GM18907 (cell line): ENCODE measurements around the gene URB1.
"Not testable (repeated sequence)": the region's sequence is repeated elsewhere in the genome, so short reads cannot be mapped to it uniquely, and the experiment has no call there.

Experiments used
- ATAC-seq: cut with Tn5 transposase; IDR thresholded peaks from one replicate; pipeline ENCODE4 v1.9.1; 2021; ENCODE audit warnings: mild to moderate bottlenecking, moderate library complexity; ENCODE audit not compliant: unreplicated experiment

Gene URB1

GRCh38 chr21:32413015-32413504 is 20.2 kb upstream of the URB1 start:
- ATAC-seq, result no peak

GRCh38 chr21:32412162-32413014 is 19.6 kb upstream of the URB1 start, which contains the start of gene EVA1C:
Gene EVA1C (plus strand): TSS chr21:32412706. CDS start chr21:32412854, 148 bp downstream.
- ATAC-seq, result no peak

GRCh38 chr21:32411350-32412161 is 18.7 kb upstream of the URB1 start:
- ATAC-seq, result no peak

- no peak for ATAC-seq
These were observed 18.1 kb upstream of the URB1 start for GRCh38 chr21:32410916-32411315.

- no peak for ATAC-seq
These were observed 17.5 kb upstream of the URB1 start for GRCh38 chr21:32410291-32410690.

- no peak for ATAC-seq
These were observed 13.6 kb upstream of the URB1 start for GRCh38 chr21:32406405-32406804.

- no peak for ATAC-seq
These were observed 10.5 kb upstream of the URB1 start for GRCh38 chr21:32403201-32403777.

GRCh38 chr21:32393677-32394001 is 827 bp upstream of the URB1 start:
- ATAC-seq, result no peak

GRCh38 chr21:32392299-32392879 is 423 bp downstream of the URB1 start:
- ATAC-seq, result no peak

- ATAC-seq, result no peak
These were observed 1.1 kb downstream of the URB1 start for GRCh38 chr21:32391755-32392154.

- not testable (repeated sequence) for ATAC-seq
These were observed 2.1 kb downstream of the URB1 start for GRCh38 chr21:32390537-32391224.

GRCh38 chr21:32389337-32390015 is 3.3 kb downstream of the URB1 start:
- ATAC-seq, result no peak

- no peak for ATAC-seq
These were observed 4.5 kb downstream of the URB1 start for GRCh38 chr21:32388306-32388705.

- ATAC-seq, result no peak
These were observed 5.7 kb downstream of the URB1 start for GRCh38 chr21:32387151-32387550.

- no peak for ATAC-seq
These were observed 6.5 kb downstream of the URB1 start for GRCh38 chr21:32386195-32386870.

GRCh38 chr21:32383812-32384211 is 9.0 kb downstream of the URB1 start:
- no peak for ATAC-seq

GRCh38 chr21:32382108-32382644 is 10.6 kb downstream of the URB1 start:
- ATAC-seq, result no peak

GRCh38 chr21:32381571-32381970 is 11.2 kb downstream of the URB1 start:
- no peak for ATAC-seq

GRCh38 chr21:32380940-32381339 is 11.9 kb downstream of the URB1 start:
- ATAC-seq, result no peak
